Activated T-helper 1 cell treated with anti-CD3 and anti-CD28 coated beads, Interleukin-2, amount 50 U/mL, for 16 hours (primary cell): ENCODE measurements around the gene NSG1.

Source experiments
- DNase-seq, 2 donors: peaks; one replicate each; pipeline ENCODE4 v3.0.0-alpha.2; 2020; ENCODE audit warnings: low read depth in 1 of 2, low spot score in 1 of 2

The NSG1 gene

GRCh38 chr4:4368809-4369580 is 17.9 kb upstream of the NSG1 start:
- DNase-seq, result no peak

GRCh38 chr4:4374388-4375098 is 12.4 kb upstream of the NSG1 start:
- DNase-seq, result no peak

GRCh38 chr4:4376074-4376473 is 10.8 kb upstream of the NSG1 start:
- DNase-seq, result no peak

GRCh38 chr4:4377191-4377590 is 9.7 kb upstream of the NSG1 start:
- DNase-seq, result no peak

- DNase-seq, result no peak
These were observed 9.0 kb upstream of the NSG1 start for GRCh38 chr4:4377732-4378460.

GRCh38 chr4:4379540-4380087 is 7.3 kb upstream of the NSG1 start:
- DNase-seq, result no peak

GRCh38 chr4:4383085-4383484 is 3.8 kb upstream of the NSG1 start:
- DNase-seq, result no peak

- no peak for DNase-seq
These were observed 2.1 kb upstream of the NSG1 start for GRCh38 chr4:4384837-4385236.

- DNase-seq, result no peak
These were observed 1.1 kb upstream of the NSG1 start for GRCh38 chr4:4385729-4386295.

- DNase-seq, result peak in 1 of 2 donors; percentile 9
These were observed 586 bp upstream of the NSG1 start for GRCh38 chr4:4386296-4386735.

GRCh38 chr4:4387531-4388310 is 819 bp downstream of the NSG1 start:
- no peak for DNase-seq

- DNase-seq, result no peak
These were observed 1.4 kb downstream of the NSG1 start for GRCh38 chr4:4388311-4388790.

- no peak for DNase-seq
These were observed 2.1 kb downstream of the NSG1 start for GRCh38 chr4:4388836-4389575.

- DNase-seq, result no peak
These were observed 3.1 kb downstream of the NSG1 start for GRCh38 chr4:4390046-4390445.

- no peak for DNase-seq
These were observed 3.8 kb downstream of the NSG1 start for GRCh38 chr4:4390515-4391240.

- DNase-seq, result no peak
These were observed 5.0 kb downstream of the NSG1 start for GRCh38 chr4:4391866-4392265.

- no peak for DNase-seq
These were observed 5.7 kb downstream of the NSG1 start for GRCh38 chr4:4392501-4393183.

GRCh38 chr4:4394644-4395043 is 7.7 kb downstream of the NSG1 start:
- no peak for DNase-seq
